HepG2 (cell line): ENCODE measurements around the gene SH2D3A. TPM values are rescaled to one million over a fixed set of nuclear protein-coding genes. Genes with fewer than 3 reads are reported as not detected.

ENCODE experiments used
- ATAC-seq: fragments of 200-7000 bp; cut with Tn5 transposase; 3 replicates; pipeline ENCODE4 v1.9.1; 2020; ENCODE audit warnings: mild to moderate bottlenecking, moderate library complexity
- BruUV-seq: library from RNA; stranded (reverse); fragments of 400-500 nt; replicated peaks from 2 replicates; lab custom pipeline; 2021; lab: Mats Ljungman, UMichigan
- CTCF ChIA-PET: fragments of 300-600 bp; formaldehyde crosslinking; extraction: SDS; loops from one replicate; lab custom pipeline; 2021; ENCODE audit warnings: low total read pairs, inconsistent platforms, low intra/inter-chr PET ratio; lab: Yijun Ruan, JAX
- POLR2A ChIA-PET: fragments of 350-600 bp; sonication (Branson Sonifier 250); formaldehyde crosslinking; loops from one replicate; lab custom pipeline; 2020; ENCODE audit warnings: antibody characterized with exemption, inconsistent platforms; lab: Yijun Ruan, JAX
- DNase-seq: peaks from one replicate; pipeline ENCODE4 v3.0.0-alpha.2; 2015; ENCODE audit warnings: low spot score
- FAIRE-seq: peaks from 3 replicates; lab custom pipeline; 2011; peaks lifted over from hg19 to GRCh38; lab: Jason Lieb, UNC
- H2AFZ ChIP-seq: one replicate; pipeline ENCODE4 v1.6.1; 2011; ENCODE audit warnings: low read length, inconsistent platforms
- H3K27ac ChIP-seq: fragments of 300-600 bp; 3 replicates; pipeline ENCODE4 v1.8.0; 2011; ENCODE audit warnings: mixed run types, mild to moderate bottlenecking, mixed read lengths, low read length, inconsistent platforms; ENCODE audit not compliant: insufficient read depth; ENCODE audit errors: extremely low read length
- H3K27me3 ChIP-seq, 2 experiments: fragments of 200-600 bp in 1 of 2; 2 replicates in 1 of 2; 3 replicates in 1 of 2; pipeline versions ENCODE4 v1.6.0 to v1.8.0; 2011; ENCODE audit warnings: low read length in 2 of 2, mild to moderate bottlenecking in 2 of 2, moderate library complexity in 2 of 2, inconsistent platforms in 1 of 2; ENCODE audit not compliant: insufficient read depth in 2 of 2, control insufficient read depth in 1 of 2
- H3K36me3 ChIP-seq, 2 experiments: fragments of 200-600 bp in 1 of 2; replicated peaks in 1 of 2; 2 replicates in 1 of 2; 3 replicates in 1 of 2; pipeline versions ENCODE4 v1.5.1 to v1.8.0; 2011; ENCODE audit warnings: low read length in 2 of 2, inconsistent platforms in 1 of 2; ENCODE audit not compliant: insufficient read depth in 2 of 2, control insufficient read depth in 1 of 2
- H3K4me1 ChIP-seq: 2 replicates; pipeline ENCODE4 v1.5.1; 2012; ENCODE audit warnings: low read length, inconsistent platforms; ENCODE audit not compliant: insufficient read depth
- H3K4me2 ChIP-seq: 2 replicates; pipeline ENCODE4 v1.6.0; 2011; ENCODE audit warnings: low read depth, low read length, inconsistent platforms
- H3K4me3 ChIP-seq, 3 experiments: fragments of 200-600 bp in 1 of 3; sonication (generic), shearing (Covaris generic) in 1 of 3; replicated peaks in 1 of 3; 2 replicates each; pipeline ENCODE4 v1.5.1; 2011 to 2016; ENCODE audit warnings: low read length in 3 of 3, inconsistent platforms in 2 of 3, low read depth in 2 of 3, mild to moderate bottlenecking in 2 of 3, control low read depth in 1 of 3, mixed read lengths in 1 of 3; ENCODE audit not compliant: insufficient read depth in 1 of 3
- H3K79me2 ChIP-seq: one replicate; pipeline ENCODE4 v1.6.1; 2011; ENCODE audit warnings: low read length, inconsistent platforms; ENCODE audit not compliant: insufficient read depth
- H3K9ac ChIP-seq: 2 replicates; pipeline ENCODE4 v1.6.0; 2011; ENCODE audit warnings: mild to moderate bottlenecking, low read depth, low read length, inconsistent platforms; ENCODE audit not compliant: insufficient read depth
- H3K9me3 ChIP-seq: 2 replicates; pipeline ENCODE4 v1.5.1; 2012; ENCODE audit warnings: mild to moderate bottlenecking, low read length
- H4K20me1 ChIP-seq: 2 replicates; pipeline ENCODE4 v1.6.0; 2011; ENCODE audit warnings: inconsistent platforms, mild to moderate bottlenecking, low read length, moderate library complexity; ENCODE audit not compliant: insufficient read depth
- CTCF ChIP-seq: sonication (generic); formaldehyde crosslinking; IDR thresholded peaks from 2 replicates; pipeline ENCODE4 v1.5.0; 2020; ENCODE audit warnings: mild to moderate bottlenecking, missing genetic modification reagents, moderate library complexity
- HNRNPK ChIP-seq: fragments of 200-400 bp; formaldehyde crosslinking; IDR thresholded peaks from 2 replicates; pipeline ENCODE4 v1.6.1; 2018; ENCODE audit warnings: low read length, low read depth, moderate library complexity, mild to moderate bottlenecking; ENCODE audit not compliant: poor library complexity, severe bottlenecking
- TGIF2 ChIP-seq: IDR thresholded peaks from 2 replicates; pipeline ENCODE4 v1.6.1; 2016; ENCODE audit warnings: control low read depth, missing compliant biosample characterization
- ZNF317 ChIP-seq: sonication (generic); formaldehyde crosslinking; IDR thresholded peaks from 2 replicates; pipeline ENCODE4 v1.5.0; 2020; ENCODE audit warnings: mild to moderate bottlenecking, missing genetic modification reagents
- ZNF382 ChIP-seq: sonication (generic); formaldehyde crosslinking; IDR thresholded peaks from 2 replicates; pipeline ENCODE4 v1.5.0; 2020; ENCODE audit warnings: missing genetic modification reagents, mild to moderate bottlenecking, borderline replicate concordance
- ZSCAN31 ChIP-seq: sonication (generic); formaldehyde crosslinking; IDR thresholded peaks from 2 replicates; pipeline ENCODE4 v1.5.0; 2020; ENCODE audit warnings: low read depth, mild to moderate bottlenecking, missing genetic modification reagents
- WGBS: methylation state at CpG from one replicate; pipeline ENCODE4 v1.1.6; 2017; ENCODE audit warnings: low lambda C conversion rate; 5-methylcytosine and 5-hydroxymethylcytosine counted together
- in situ Hi-C: cut with HindIII; loops from 2 replicates; pipeline ENCODE4 v1.10.0; 2017; ENCODE audit warnings: low pct_unique_long_range_greater_than_20kb; ENCODE audit not compliant: extremely low pct_ligation_motif_present
- intact Hi-C: fragments of 100-400 bp; cut with micrococcal nuclease; formaldehyde crosslinking; loops from one replicate; pipeline ENCODE4 v1.10.0; 2022; ENCODE audit not compliant: unreplicated experiment
- polyA plus RNA-seq, 8 experiments: library from polyadenylated mRNA; depleted of rRNA in 3 of 8; stranded (reverse) in 7 of 8; unstranded in 1 of 8; fragments of >200 nt; fragmentation: Illumina TruSeq in 4 of 8; extraction: Trizol in 4 of 8; gene quantifications; 2 replicates each; pipeline versions ENCODE4 v1.2.1 to v1.2.3, GENCODE V29; 2011 to 2016; ENCODE audit warnings: low read depth in 4 of 8, missing spikeins in 1 of 8, mixed read lengths in 1 of 8; ENCODE audit not compliant: insufficient read depth in 1 of 8
- total RNA-seq, 5 experiments: library from RNA; depleted of rRNA; stranded (reverse); fragments of >200 nt; fragmentation: Illumina TruSeq; extraction: Trizol; gene quantifications; 2 replicates each; pipeline ENCODE4 v1.2.3, GENCODE V29; 2016; ENCODE audit warnings: low read depth in 1 of 5
- TF ChIP-seq, protein P1 (sequence below): sonication (generic); formaldehyde crosslinking; conservative IDR thresholded peaks from 2 replicates; pipeline ENCODE4 v1.4.0; 2020; ENCODE audit warnings: missing genetic modification reagents

SH2D3A gene
- total and polyA plus RNA-seq, 2 of the 13 experiments (the other 11 are each of a cell fraction or from before 2014, with no cell fraction given) = 1.0 to 2.2 TPM

- no peak for DNase-seq
- no peak for TF ChIP-seq ZSCAN31
- TF ChIP-seq ZNF317 (CRISPR knock-in tag) = no peak
- no peak for TF ChIP-seq ZNF382 (CRISPR knock-in tag)
- peak; percentile 72 for TF ChIP-seq HNRNPK
- TF ChIP-seq, protein P1, sequence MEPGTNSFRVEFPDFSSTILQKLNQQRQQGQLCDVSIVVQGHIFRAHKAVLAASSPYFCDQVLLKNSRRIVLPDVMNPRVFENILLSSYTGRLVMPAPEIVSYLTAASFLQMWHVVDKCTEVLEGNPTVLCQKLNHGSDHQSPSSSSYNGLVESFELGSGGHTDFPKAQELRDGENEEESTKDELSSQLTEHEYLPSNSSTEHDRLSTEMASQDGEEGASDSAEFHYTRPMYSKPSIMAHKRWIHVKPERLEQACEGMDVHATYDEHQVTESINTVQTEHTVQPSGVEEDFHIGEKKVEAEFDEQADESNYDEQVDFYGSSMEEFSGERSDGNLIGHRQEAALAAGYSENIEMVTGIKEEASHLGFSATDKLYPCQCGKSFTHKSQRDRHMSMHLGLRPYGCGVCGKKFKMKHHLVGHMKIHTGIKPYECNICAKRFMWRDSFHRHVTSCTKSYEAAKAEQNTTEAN (CRISPR knock-in tag) = no peak
- TF ChIP-seq CTCF (CRISPR knock-in tag) = no peak
- no peak for TF ChIP-seq TGIF2 (CRISPR knock-in tag)
- 100% methylated on average over 17 of the region's 22 CpGs for WGBS
- Histone ChIP-seq H3K27ac (no peak overlapping the region), H3K9ac (no peak overlapping the region), H3K36me3 (peaks cover 8 to 14% of the 10 kb centered on the region in 2 experiments), H3K4me3 (no peak overlapping the region), H3K4me2 (no peak overlapping the region), H2AFZ (no peak overlapping the region), H4K20me1 (no peaks in the 10 kb centered on the region), H3K4me1 (peaks cover 24% of the 10 kb centered on the region), H3K9me3 (no peaks in the 10 kb centered on the region), H3K27me3 (no peaks in the 10 kb centered on the region), H3K79me2 (no peaks in the 10 kb centered on the region)
- ChIA-PET CTCF (interaction anchor here (3.2 kb wide), 1 partner anchor 15 kb away, joined by 25 read pairs; the partner anchor contains the start of genes GPR108 and TRIP10), POLR2A (interaction anchor here (0.8 to 3.9 kb wide), 5 partner anchors 10 to 49 kb away, joined by 3 to 89 read pairs (median 20); partner anchors contain the start of genes C3, GPR108, SH2D3A and TRIP10)
- intact Hi-C loops = loop anchor here (5.0 kb wide), 1 partner anchor 108 kb away; no protein-coding TSS in a partner anchor
- in situ Hi-C loops = no loop called here
- FAIRE-seq = no peak
- no peak for ATAC-seq
- BruUV-seq = no TSS peak
Measured at GRCh38 chr19:6754136-6754535, 13.1 kb downstream of the SH2D3A start.
